Superior temporal gyrus (tissue), 1 donor: ENCODE measurements around the gene COL18A1.
"Not testable (repeated sequence)": the region's sequence is repeated elsewhere in the genome, so short reads cannot be mapped to it uniquely, and the experiment has no call there.

ENCODE experiments used
- DNase-seq: peaks from one replicate; pipeline ENCODE4 v3.0.0-alpha.2; 2016; ENCODE audit errors: extremely low spot score

The COL18A1 gene

GRCh38 chr21:45367402-45368351 lies 37.3 kb upstream of the COL18A1 start:
- DNase-seq, result no peak

GRCh38 chr21:45369018-45369417 lies 35.9 kb upstream of the COL18A1 start:
- not testable (repeated sequence) for DNase-seq

GRCh38 chr21:45370575-45370974 lies 34.4 kb upstream of the COL18A1 start:
- no peak for DNase-seq

GRCh38 chr21:45371081-45371480 lies 33.9 kb upstream of the COL18A1 start:
- DNase-seq, result no peak

- no peak for DNase-seq
Observed at GRCh38 chr21:45371655-45372054, 33.3 kb upstream of the COL18A1 start.

GRCh38 chr21:45372732-45373355 lies 32.1 kb upstream of the COL18A1 start:
- DNase-seq, result no peak

- no peak for DNase-seq
Observed at GRCh38 chr21:45373991-45374816, 30.8 kb upstream of the COL18A1 start.

- no peak for DNase-seq
Observed at GRCh38 chr21:45374826-45375455, 30.0 kb upstream of the COL18A1 start.

GRCh38 chr21:45376459-45377324 lies 28.3 kb upstream of the COL18A1 start:
- DNase-seq, result no peak

GRCh38 chr21:45377325-45377709 lies 27.6 kb upstream of the COL18A1 start:
- DNase-seq, result no peak

- DNase-seq, result no peak
Observed at GRCh38 chr21:45377866-45378257, 27.1 kb upstream of the COL18A1 start.

GRCh38 chr21:45378258-45378966 lies 26.6 kb upstream of the COL18A1 start:
- DNase-seq, result no peak

GRCh38 chr21:45379171-45379900 lies 25.6 kb upstream of the COL18A1 start:
- no peak for DNase-seq

GRCh38 chr21:45379901-45380330 lies 25.0 kb upstream of the COL18A1 start:
- DNase-seq, result no peak

GRCh38 chr21:45380566-45380965 lies 24.4 kb upstream of the COL18A1 start:
- DNase-seq, result no peak

GRCh38 chr21:45381036-45381787 lies 23.8 kb upstream of the COL18A1 start:
- no peak for DNase-seq

GRCh38 chr21:45381865-45382696 lies 22.9 kb upstream of the COL18A1 start:
- DNase-seq, result no peak

- DNase-seq, result no peak
Observed at GRCh38 chr21:45382697-45382997, 22.3 kb upstream of the COL18A1 start.
